C4-2B (cell line): ENCODE data around the gene CD19.

Source experiments
- ZFX ChIP-seq: fragments of 450-650 bp; IDR thresholded peaks from 2 replicates; pipeline ENCODE4 v1.6.1; 2017
- TF ChIP-seq, protein P1 (sequence below): fragments of 450-650 bp; conservative IDR thresholded peaks from 2 replicates; pipeline ENCODE4 v1.5.1; 2017; ENCODE audit warnings: mild to moderate bottlenecking

DNA sequence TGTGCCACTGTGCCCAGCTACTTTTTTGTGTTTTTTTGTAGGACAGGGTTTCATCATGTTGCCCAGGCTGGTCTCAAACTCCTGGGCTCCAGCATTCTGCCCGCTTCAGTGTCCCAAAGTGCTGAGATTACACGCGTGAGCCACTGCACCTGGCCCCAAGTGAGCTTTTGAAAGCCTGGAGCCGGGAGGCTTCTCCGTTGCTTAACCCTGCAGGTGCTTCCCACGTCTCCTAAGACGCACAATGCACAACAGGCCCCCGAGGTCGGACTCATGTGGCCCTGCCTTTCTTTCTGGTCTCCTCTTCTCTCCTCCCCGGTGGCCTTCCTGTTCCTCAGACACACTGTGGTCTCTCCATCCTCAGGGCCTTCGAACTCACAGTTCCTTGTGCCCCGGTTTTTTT is 19.2 kb upstream of the CD19 start:
- TF ChIP-seq, protein P1, sequence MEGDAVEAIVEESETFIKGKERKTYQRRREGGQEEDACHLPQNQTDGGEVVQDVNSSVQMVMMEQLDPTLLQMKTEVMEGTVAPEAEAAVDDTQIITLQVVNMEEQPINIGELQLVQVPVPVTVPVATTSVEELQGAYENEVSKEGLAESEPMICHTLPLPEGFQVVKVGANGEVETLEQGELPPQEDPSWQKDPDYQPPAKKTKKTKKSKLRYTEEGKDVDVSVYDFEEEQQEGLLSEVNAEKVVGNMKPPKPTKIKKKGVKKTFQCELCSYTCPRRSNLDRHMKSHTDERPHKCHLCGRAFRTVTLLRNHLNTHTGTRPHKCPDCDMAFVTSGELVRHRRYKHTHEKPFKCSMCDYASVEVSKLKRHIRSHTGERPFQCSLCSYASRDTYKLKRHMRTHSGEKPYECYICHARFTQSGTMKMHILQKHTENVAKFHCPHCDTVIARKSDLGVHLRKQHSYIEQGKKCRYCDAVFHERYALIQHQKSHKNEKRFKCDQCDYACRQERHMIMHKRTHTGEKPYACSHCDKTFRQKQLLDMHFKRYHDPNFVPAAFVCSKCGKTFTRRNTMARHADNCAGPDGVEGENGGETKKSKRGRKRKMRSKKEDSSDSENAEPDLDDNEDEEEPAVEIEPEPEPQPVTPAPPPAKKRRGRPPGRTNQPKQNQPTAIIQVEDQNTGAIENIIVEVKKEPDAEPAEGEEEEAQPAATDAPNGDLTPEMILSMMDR: no peak
- TF ChIP-seq ZFX: no peak
